Measurements from ENCODE around the gene CHIC1. TPM values are rescaled to one million over a fixed set of nuclear protein-coding genes. Genes with fewer than 3 reads are reported as not detected.
"Not testable (repeated sequence)": the region's sequence is repeated elsewhere in the genome, so short reads cannot be mapped to it uniquely, and the experiment has no call there.

The CHIC1 gene
- 2.7 and 2.9 TPM in 2 replicates for polyA plus RNA-seq (2014; cell fraction: cytosol; rRNA removed)
- 6.4 and 7.2 TPM in 2 replicates for polyA plus RNA-seq (2014; cell fraction: nucleus; rRNA removed)

GRCh38 chrX:73562984-73563737 lies at the start of gene CHIC1:
Gene CHIC1, plus strand, starts transcription at chrX:73563197. Its CDS starts 88 bp downstream, at chrX:73563285.
- DNase-seq (ENCODE audit: low spot score): peak; percentile 84

DNA sequence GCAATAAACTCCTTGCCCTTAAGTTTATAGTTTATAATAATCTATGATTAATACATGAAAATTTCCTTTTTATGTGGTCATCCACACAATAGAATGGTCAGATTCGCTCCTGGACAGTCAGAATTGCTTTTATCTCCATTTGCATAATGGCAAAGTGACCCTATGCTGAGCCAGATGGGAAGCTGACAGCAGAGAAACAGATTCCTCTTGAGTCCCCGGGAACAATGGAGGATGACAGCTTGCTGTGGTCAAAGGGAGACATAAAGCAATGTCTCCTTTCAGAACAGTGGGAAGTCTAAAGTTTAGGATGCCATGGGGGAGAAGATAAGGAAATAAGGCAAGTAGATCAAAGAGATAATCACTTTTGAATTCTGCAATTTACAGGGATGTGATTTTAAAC lies 40.2 kb upstream of the CHIC1 start:
- DNase-seq (ENCODE audit: low spot score): not testable (repeated sequence)

- DNase-seq (ENCODE audit: low spot score): no peak
Measured at GRCh38 chrX:73524906-73525305, 38.1 kb upstream of the CHIC1 start.

GRCh38 chrX:73525928-73526690 lies 36.9 kb upstream of the CHIC1 start:
- no peak for DNase-seq (ENCODE audit: low spot score)

GRCh38 chrX:73531655-73532054 lies 31.3 kb upstream of the CHIC1 start:
- DNase-seq (ENCODE audit: low spot score): not testable (repeated sequence)

DNA sequence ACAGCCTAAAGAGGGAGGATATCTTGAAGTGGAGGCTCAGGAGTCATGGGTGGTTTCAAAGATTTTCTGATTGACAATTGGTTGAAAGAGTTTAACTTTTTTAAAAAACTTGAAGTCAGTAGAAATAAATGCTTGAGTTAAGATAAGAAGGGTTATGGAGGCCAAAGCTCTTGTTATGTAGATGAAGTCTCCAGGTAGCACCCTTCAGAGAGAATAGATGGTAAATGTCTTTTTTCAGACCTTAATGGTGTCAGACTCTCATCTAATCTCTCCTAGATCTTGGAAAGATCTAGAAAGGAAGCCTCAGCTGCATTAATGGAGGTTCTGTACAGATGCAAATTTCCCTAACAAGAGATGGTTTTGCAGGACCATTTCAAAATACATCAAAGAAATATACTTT lies 6.8 kb upstream of the CHIC1 start:
- DNase-seq (ENCODE audit: low spot score): no peak

- DNase-seq (ENCODE audit: low spot score): no peak
Measured at GRCh38 chrX:73561801-73562200, 1.2 kb upstream of the CHIC1 start.

- DNase-seq (ENCODE audit: low spot score): peak; percentile 1
Measured at GRCh38 chrX:73562458-73562857, 539 bp upstream of the CHIC1 start.

DNA sequence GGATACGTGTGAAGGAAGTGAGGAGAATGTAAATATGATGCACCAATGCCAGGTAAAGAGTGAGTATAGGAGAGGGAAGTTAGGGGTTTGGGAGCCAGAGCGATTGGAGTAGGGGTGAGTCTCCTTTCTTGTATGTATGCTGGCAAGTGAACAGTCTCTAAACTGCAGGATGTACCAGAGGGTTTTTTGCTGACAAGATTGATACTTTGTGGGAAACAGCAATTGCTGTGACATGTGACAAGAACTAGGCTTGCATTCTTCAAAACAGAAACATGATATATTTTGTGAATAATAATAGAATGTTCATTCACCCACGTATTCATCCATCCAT lies 706 bp downstream of the CHIC1 start:
- DNase-seq (ENCODE audit: low spot score): no peak

GRCh38 chrX:73577361-73577760 lies 14.4 kb downstream of the CHIC1 start:
- no peak for DNase-seq (ENCODE audit: low spot score)

- DNase-seq (ENCODE audit: low spot score): no peak
Measured at GRCh38 chrX:73581002-73581628, 18.1 kb downstream of the CHIC1 start.

DNA sequence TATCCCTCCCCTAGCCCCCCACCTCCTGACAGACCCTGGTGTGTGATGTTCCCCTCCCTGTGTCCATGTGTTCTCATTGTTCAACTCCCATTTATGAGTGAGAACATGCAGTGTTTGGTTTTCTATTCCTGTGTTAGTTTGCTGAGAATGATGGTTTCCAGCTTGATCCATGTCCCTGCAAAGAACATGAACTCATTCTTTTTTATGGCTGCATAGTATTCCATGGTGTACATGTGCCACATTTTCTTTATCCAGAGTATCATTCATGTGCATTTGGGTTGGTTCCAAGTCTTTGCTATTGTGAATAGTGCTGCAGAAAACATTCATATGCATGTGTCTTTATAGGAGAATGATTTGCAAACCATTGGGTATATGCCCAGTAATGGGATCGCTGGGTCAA lies 34.8 kb downstream of the CHIC1 start:
- DNase-seq (ENCODE audit: low spot score): not testable (repeated sequence)

DNA sequence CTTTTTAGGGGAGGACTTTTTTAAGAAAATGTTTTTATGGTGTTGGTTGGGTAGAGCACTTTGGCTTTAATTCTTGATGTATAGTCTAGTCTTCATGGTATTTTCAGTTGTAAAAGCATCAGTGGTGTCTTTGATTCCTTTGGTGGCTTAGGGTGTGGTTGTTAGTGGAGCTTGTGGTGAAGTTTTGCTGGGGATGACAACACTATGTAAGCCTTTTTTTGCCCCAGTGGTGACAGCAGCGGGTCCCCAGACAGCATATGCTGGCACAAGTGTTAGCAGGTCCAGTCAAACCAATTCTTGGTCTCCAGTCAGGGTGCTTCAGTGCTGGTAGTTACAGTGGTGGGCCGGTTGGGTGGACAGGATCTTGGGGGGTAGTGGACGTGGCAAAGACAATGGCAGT lies 52.0 kb downstream of the CHIC1 start:
- DNase-seq (ENCODE audit: low spot score): no peak

DNA sequence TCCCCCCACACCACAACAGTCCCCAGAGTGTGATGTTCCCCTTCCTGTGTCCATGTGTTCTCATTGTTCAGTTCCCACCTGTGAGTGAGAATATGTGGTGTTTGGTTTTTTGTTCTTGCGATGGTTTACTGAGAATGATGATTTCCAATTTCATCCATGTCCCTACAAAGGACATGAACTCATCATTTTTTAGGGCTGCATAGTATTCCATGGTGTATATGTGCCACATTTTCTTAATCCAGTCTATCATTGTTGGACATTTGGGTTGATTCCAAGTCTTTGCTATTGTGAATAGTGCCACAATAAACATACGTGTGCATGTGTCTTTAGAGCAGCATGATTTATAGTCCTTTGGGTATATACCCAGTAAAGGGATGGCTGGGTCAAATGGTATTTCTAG lies 78.7 kb downstream of the CHIC1 start:
- DNase-seq (ENCODE audit: low spot score): not testable (repeated sequence)

- DNase-seq (ENCODE audit: low spot score): no peak
Measured at GRCh38 chrX:73647212-73647611, 84.2 kb downstream of the CHIC1 start.

- no peak for DNase-seq (ENCODE audit: low spot score)
Measured at GRCh38 chrX:73647632-73648322, 84.8 kb downstream of the CHIC1 start.

DNA sequence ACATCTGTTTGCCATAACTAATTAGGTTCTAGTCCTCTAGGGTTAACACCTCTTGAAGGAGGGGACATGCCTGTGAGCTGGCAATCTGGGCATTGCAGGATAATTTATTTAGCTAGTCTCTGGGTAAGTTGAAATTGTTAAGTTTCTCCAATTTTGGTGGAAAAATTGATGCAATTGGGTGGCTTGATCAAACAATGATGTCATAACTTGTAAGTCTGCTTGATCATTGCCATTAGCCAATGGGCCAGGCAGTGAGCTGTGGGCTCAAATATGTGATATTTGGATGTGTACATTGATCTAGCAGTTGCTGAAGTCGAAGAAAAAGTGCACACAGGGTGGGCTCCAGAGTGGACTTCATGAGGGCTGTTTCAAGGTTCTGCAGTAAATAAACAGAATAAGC lies 98.3 kb downstream of the CHIC1 start:
- DNase-seq (ENCODE audit: low spot score): not testable (repeated sequence)

GRCh38 chrX:73668779-73669178 lies 105.8 kb downstream of the CHIC1 start:
- DNase-seq (ENCODE audit: low spot score): no peak

- DNase-seq (ENCODE audit: low spot score): no peak
Measured at GRCh38 chrX:73681408-73681807, 118.4 kb downstream of the CHIC1 start.

DNA sequence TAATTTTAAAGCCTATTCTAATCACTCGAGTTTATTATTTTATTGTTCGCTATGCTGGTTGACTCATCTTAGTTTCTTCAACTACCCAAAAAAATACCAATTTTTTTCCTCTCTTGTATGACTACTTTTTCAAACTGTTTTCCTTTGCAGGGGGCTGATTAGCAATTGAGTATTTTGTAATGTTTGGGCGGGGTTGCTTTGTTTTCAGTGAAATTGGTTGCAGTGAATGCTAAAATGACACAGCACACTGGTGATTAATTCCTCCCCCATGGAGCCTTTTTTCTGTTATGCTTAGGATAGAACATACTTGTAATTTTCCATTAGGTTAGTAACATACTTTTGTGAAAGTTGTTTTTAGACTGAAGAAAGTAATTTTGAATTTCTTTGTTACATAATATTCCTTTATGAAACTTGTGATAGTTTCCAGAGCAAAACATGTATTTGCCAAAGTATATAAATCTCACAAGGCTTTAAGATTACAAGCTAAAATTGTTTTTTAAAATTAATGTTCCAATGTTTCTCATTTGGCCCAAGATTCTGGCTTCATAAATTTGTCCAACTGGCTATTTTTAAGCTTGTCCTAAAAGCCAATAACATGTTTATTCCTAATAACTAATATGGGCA lies 120.4 kb downstream of the CHIC1 start:
- no peak for DNase-seq (ENCODE audit: low spot score)

DNA sequence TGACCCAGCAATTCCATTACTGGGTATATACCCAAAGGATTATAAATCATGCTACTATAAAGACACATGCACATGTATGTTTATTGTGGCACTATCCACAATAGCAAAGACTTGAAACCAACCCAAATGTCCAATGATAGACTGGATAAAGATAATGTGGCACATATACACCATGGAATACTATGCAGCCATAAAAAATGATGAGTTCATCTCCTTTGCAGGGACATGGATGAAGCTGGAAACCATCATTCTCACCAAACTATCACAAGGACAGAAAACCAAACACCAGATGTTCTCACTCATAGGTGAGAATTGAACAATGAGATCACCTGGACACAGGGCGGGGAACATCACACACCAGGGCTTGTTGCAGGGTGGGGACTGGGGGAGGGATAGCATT lies 144.0 kb downstream of the CHIC1 start:
- not testable (repeated sequence) for DNase-seq (ENCODE audit: low spot score)

All from SK-N-DZ (cell line).